Endodermal cell (in vitro differentiated cells): Measurements from ENCODE around the gene PIP5K1B. TPM values are rescaled to one million over a fixed set of nuclear protein-coding genes. Genes with fewer than 3 reads are reported as not detected.

Experiments used
- DNase-seq: peaks from one replicate; pipeline ENCODE4 v3.0.0-alpha.2; 2017
- H3K27ac ChIP-seq: 2 replicates; pipeline ENCODE4 v1.5.1; 2013; ENCODE audit warnings: mild to moderate bottlenecking, low read depth, low read length, moderate library complexity
- H3K27me3 ChIP-seq: 2 replicates; pipeline ENCODE4 v1.6.1; 2013; ENCODE audit warnings: mild to moderate bottlenecking, low read length, moderate library complexity; ENCODE audit not compliant: insufficient read depth, control insufficient read depth, poor library complexity, severe bottlenecking
- H3K36me3 ChIP-seq: 2 replicates; pipeline ENCODE4 v1.7.0; 2013; ENCODE audit warnings: mild to moderate bottlenecking, low read length, moderate library complexity; ENCODE audit not compliant: control insufficient read depth, insufficient read depth
- H3K4me1 ChIP-seq: one replicate; pipeline ENCODE4 v1.7.0; 2013; ENCODE audit warnings: low read length; ENCODE audit not compliant: control insufficient read depth, insufficient read depth
- H3K4me3 ChIP-seq: 2 replicates; pipeline ENCODE4 v1.5.1; 2013; ENCODE audit warnings: mild to moderate bottlenecking, low read length, moderate library complexity
- H3K9ac ChIP-seq: 2 replicates; pipeline ENCODE4 v1.6.1; 2013; ENCODE audit warnings: mild to moderate bottlenecking, low read length, moderate library complexity; ENCODE audit not compliant: poor library complexity, severe bottlenecking; ENCODE audit errors: extremely low read depth
- H3K9me3 ChIP-seq: 2 replicates; pipeline ENCODE4 v1.6.1; 2013; ENCODE audit warnings: mild to moderate bottlenecking, low read length, moderate library complexity; ENCODE audit not compliant: control insufficient read depth
- H3K27ac Mint-ChIP-seq: 2 replicates; pipeline ENCODE4 v1.8.0; 2020; ENCODE audit warnings: mixed read lengths
- H3K27me3 Mint-ChIP-seq: 2 replicates; pipeline ENCODE4 v1.8.0; 2021; ENCODE audit warnings: mild to moderate bottlenecking, mixed read lengths; ENCODE audit not compliant: insufficient read depth
- H3K36me3 Mint-ChIP-seq: 2 replicates; pipeline ENCODE4 v1.8.0; 2020; ENCODE audit warnings: low read depth, mixed read lengths
- H3K4me1 Mint-ChIP-seq: 2 replicates; pipeline ENCODE4 v1.8.0; 2020; ENCODE audit warnings: mixed read lengths
- H3K4me3 Mint-ChIP-seq: 2 replicates; pipeline ENCODE4 v1.8.0; 2020; ENCODE audit warnings: mild to moderate bottlenecking, moderate library complexity, mixed read lengths
- H3K9me3 Mint-ChIP-seq: 2 replicates; pipeline ENCODE4 v1.8.0; 2020; ENCODE audit warnings: mild to moderate bottlenecking, mixed read lengths
- WGBS, 2 experiments: methylation state at CpG; one replicate each; pipeline versions ENCODE4 v1.1.5 to v1.1.7; 2013; ENCODE audit warnings: missing lambda C conversion rate in 2 of 2, mixed read lengths in 1 of 2; ENCODE audit not compliant: insufficient coverage in 1 of 2, insufficient read length in 1 of 2; 5-methylcytosine and 5-hydroxymethylcytosine counted together
- total RNA-seq, 2 donors: library from RNA; stranded (reverse); fragmentation: NEBNext Ultra II Directional in 1 of 2; extraction: Animal tissue kit (Norgen Biotek cat#: 25700) in 1 of 2; gene quantifications; 2 replicates in 1 of 2; 3 replicates in 1 of 2; pipeline ENCODE4 v1.2.1, GENCODE V29; 2021
- TF ChIP-seq, protein P1 (sequence below): fragments of 200-600 bp; sonication (generic); conservative IDR thresholded peaks from 2 replicates; pipeline ENCODE4 v1.5.0; 2021; ENCODE audit warnings: antibody characterized with exemption, mild to moderate bottlenecking

PIP5K1B gene
- total RNA-seq, 2 donors from 2014 or later = 8.5 to 10.2 TPM

GRCh38 chr9:69023650-69024049, 318.6 kb downstream of the PIP5K1B start:
- no peaks in the 10 kb centered on the region for H3K27me3 ChIP-seq
- Mint-ChIP-seq H3K4me3 (no peak overlapping the region), H3K27me3 (no peaks in the 10 kb centered on the region), H3K27ac (no peak overlapping the region), H3K36me3 (no peaks in the 10 kb centered on the region), H3K4me1 (peaks cover 4% of the 10 kb centered on the region), H3K9me3 (no peaks in the 10 kb centered on the region)
- H3K4me1 ChIP-seq = no peaks in the 10 kb centered on the region
- no peak overlapping the region for H3K4me3 ChIP-seq
- TF ChIP-seq, protein P1, sequence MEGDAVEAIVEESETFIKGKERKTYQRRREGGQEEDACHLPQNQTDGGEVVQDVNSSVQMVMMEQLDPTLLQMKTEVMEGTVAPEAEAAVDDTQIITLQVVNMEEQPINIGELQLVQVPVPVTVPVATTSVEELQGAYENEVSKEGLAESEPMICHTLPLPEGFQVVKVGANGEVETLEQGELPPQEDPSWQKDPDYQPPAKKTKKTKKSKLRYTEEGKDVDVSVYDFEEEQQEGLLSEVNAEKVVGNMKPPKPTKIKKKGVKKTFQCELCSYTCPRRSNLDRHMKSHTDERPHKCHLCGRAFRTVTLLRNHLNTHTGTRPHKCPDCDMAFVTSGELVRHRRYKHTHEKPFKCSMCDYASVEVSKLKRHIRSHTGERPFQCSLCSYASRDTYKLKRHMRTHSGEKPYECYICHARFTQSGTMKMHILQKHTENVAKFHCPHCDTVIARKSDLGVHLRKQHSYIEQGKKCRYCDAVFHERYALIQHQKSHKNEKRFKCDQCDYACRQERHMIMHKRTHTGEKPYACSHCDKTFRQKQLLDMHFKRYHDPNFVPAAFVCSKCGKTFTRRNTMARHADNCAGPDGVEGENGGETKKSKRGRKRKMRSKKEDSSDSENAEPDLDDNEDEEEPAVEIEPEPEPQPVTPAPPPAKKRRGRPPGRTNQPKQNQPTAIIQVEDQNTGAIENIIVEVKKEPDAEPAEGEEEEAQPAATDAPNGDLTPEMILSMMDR = no peak
- DNase-seq = peak; percentile 75
- H3K36me3 ChIP-seq = no peaks in the 10 kb centered on the region
- H3K9me3 ChIP-seq = no peaks in the 10 kb centered on the region
- H3K9ac ChIP-seq = no peak overlapping the region
- WGBS, 2 experiments = 81 to 86% methylated on average over 3 to 7 of the region's 7 CpGs
- no peak overlapping the region for H3K27ac ChIP-seq

DNA sequence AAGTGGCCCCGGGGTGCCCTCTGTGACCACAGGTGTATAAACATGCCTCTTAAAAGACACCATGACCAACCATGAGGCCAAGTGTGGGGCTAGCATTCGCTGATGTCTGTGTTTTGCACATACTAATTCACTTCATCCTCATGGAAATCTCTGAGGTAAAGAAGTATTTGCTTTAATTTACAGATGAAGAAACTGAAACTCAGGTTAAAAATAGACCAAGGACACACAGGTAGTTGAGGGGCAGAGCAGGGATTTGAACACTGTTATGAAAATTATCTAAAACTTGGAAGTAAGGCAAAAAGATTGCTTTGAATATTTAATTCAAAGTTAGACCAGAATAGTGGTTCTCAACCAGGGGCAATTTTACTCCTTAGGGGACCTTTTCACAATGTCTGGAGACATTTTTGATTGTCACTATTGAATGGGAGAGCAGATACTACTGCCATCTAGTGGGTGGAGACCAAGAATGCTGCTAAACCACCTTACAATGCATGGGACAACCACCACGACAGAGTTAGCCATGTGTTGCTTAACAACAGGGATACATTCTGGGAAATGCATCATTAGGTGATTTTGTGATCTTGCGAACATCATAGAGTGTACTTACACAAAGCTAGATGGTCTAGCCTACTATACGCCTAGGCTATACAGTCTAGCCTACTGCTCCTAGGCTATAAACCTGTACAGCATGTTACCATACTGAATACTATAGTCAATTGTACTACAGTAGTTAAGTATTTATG, 322.5 kb downstream of the PIP5K1B start:
- no peaks in the 10 kb centered on the region for H3K27me3 ChIP-seq
- TF ChIP-seq, protein P1 = peak; percentile 87
- no peak overlapping the region for H3K4me3 ChIP-seq
- no peak overlapping the region for H3K27ac Mint-ChIP-seq
- H3K27ac ChIP-seq = no peak overlapping the region
- no peaks in the 10 kb centered on the region for H3K4me1 ChIP-seq
- H3K4me3 Mint-ChIP-seq = no peak overlapping the region
- 47 to 55% methylated on average over 3 to 5 of the region's 5 CpGs for WGBS, 2 experiments
- H3K36me3 ChIP-seq = no peaks in the 10 kb centered on the region
- H3K27me3 Mint-ChIP-seq = no peaks in the 10 kb centered on the region
- no peak overlapping the region for H3K9ac ChIP-seq
- peaks cover 12% of the 10 kb centered on the region for H3K9me3 Mint-ChIP-seq
- peaks cover 4% of the 10 kb centered on the region for H3K4me1 Mint-ChIP-seq
- peak; percentile 67 for DNase-seq
- H3K9me3 ChIP-seq = peaks cover 11% of the 10 kb centered on the region
- H3K36me3 Mint-ChIP-seq = peaks cover 6% of the 10 kb centered on the region

DNA sequence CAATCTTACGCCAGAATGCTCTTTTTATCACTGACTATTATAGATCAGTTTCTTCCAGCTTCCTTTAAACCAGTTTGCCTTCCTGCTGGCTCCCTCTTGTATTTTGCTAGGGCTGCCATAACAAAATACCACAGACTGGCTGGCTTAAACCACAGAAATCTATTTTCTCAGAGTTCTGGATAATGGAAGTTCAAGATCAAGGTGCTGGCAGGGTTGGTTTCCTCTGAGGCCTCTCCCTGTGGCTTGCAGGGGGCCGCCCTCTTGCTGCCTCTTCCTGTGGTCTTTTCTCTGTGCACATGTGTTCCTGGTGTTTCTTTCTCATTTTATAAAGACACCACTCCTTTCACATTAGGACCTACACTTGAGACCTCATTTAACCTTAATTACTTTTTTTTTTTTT, 323.7 kb downstream of the PIP5K1B start:
- Mint-ChIP-seq H3K4me1 (peaks cover under 1% of the 10 kb centered on the region), H3K27me3 (no peaks in the 10 kb centered on the region), H3K9me3 (peaks cover 12% of the 10 kb centered on the region), H3K4me3 (no peak overlapping the region), H3K27ac (no peak overlapping the region), H3K36me3 (peaks cover 6% of the 10 kb centered on the region)
- H3K9ac ChIP-seq = no peak overlapping the region
- peaks cover 11% of the 10 kb centered on the region for H3K9me3 ChIP-seq
- no peaks in the 10 kb centered on the region for H3K36me3 ChIP-seq
- H3K27me3 ChIP-seq = no peaks in the 10 kb centered on the region
- H3K27ac ChIP-seq = no peak overlapping the region
- 86 to 91% methylated on average over 1 to 2 of the region's 2 CpGs for WGBS, 2 experiments
- TF ChIP-seq, protein P1 = no peak
- H3K4me3 ChIP-seq = no peak overlapping the region
- no peaks in the 10 kb centered on the region for H3K4me1 ChIP-seq
- no peak for DNase-seq
